HEK293 (cell line): ENCODE results near the gene DENND6B.

ENCODE experiments used
- CTCF ChIA-PET: fragments of 350-600 bp; formaldehyde crosslinking; extraction: SDS; loops from one replicate; lab custom pipeline; 2021; ENCODE audit warnings: antibody characterized with exemption; lab: Yijun Ruan, JAX
- POLR2A ChIA-PET: fragments of 300-600 bp; formaldehyde crosslinking; extraction: SDS; loops from one replicate; lab custom pipeline; 2020; ENCODE audit warnings: antibody characterized with exemption, inconsistent platforms; lab: Yijun Ruan, JAX
- H3K27ac ChIP-seq: fragments of 200-500 bp; sonication (Bioruptor generic); 2 replicates; pipeline ENCODE4 v1.5.1; 2014; ENCODE audit warnings: low read depth, low read length, control low read depth, inconsistent platforms; ENCODE audit errors: extremely low read depth
- H3K36me3 ChIP-seq, 2 experiments: fragments of 200-500 bp in 1 of 2; sonication (Bioruptor generic) in 1 of 2; 1 replicate in 1 of 2; 2 replicates in 1 of 2; pipeline ENCODE4 v1.5.1; 2014 to 2017; ENCODE audit warnings: inconsistent platforms in 2 of 2, low read length in 2 of 2; ENCODE audit not compliant: control insufficient read depth in 2 of 2, insufficient read depth in 1 of 2
- H3K4me1 ChIP-seq: fragments of 200-500 bp; sonication (Bioruptor generic); 2 replicates; pipeline ENCODE4 v1.5.1; 2014; ENCODE audit warnings: mild to moderate bottlenecking, low read length, inconsistent platforms; ENCODE audit not compliant: control insufficient read depth, insufficient read depth
- H3K4me3 ChIP-seq: 2 replicates; pipeline ENCODE4 v1.5.1; 2011; ENCODE audit warnings: low read depth, mild to moderate bottlenecking, control low read depth, low read length, moderate library complexity
- H3K9me3 ChIP-seq: fragments of 200-500 bp; sonication (Bioruptor generic); 2 replicates; pipeline ENCODE4 v1.5.1; 2014; ENCODE audit warnings: low read depth, low read length, inconsistent platforms; ENCODE audit not compliant: control insufficient read depth, insufficient read depth
- EGR2 ChIP-seq: fragments of 450-650 bp; formaldehyde crosslinking; IDR thresholded peaks from 2 replicates; pipeline ENCODE4 v1.5.1; 2016; ENCODE audit warnings: low read depth, missing biosample characterization, missing genetic modification characterization
- GLIS1 ChIP-seq: fragments of 450-650 bp; formaldehyde crosslinking; IDR thresholded peaks from 2 replicates; pipeline ENCODE4 v1.5.1; 2016; ENCODE audit warnings: missing biosample characterization, missing genetic modification characterization
- SALL2 ChIP-seq: fragments of 450-650 bp; formaldehyde crosslinking; IDR thresholded peaks from 2 replicates; pipeline ENCODE4 v1.5.0; 2017; ENCODE audit warnings: missing biosample characterization, mild to moderate bottlenecking, missing genetic modification characterization, borderline replicate concordance
- ZFHX2 ChIP-seq: fragments of 450-650 bp; formaldehyde crosslinking; conservative IDR thresholded peaks from 2 replicates; pipeline ENCODE4 v1.5.1; 2016; ENCODE audit warnings: missing biosample characterization, missing genetic modification characterization
- ZIC2 ChIP-seq: fragments of 450-650 bp; formaldehyde crosslinking; IDR thresholded peaks from 2 replicates; pipeline ENCODE4 v1.5.1; 2016; ENCODE audit warnings: missing biosample characterization, missing genetic modification characterization
- ZNF138 ChIP-seq: fragments of 450-650 bp; formaldehyde crosslinking; IDR thresholded peaks from 2 replicates; pipeline ENCODE4 v1.5.1; 2016; ENCODE audit warnings: missing biosample characterization, missing genetic modification characterization, borderline replicate concordance
- ZNF140 ChIP-seq: fragments of 450-650 bp; formaldehyde crosslinking; IDR thresholded peaks from 2 replicates; pipeline ENCODE4 v1.5.1; 2016; ENCODE audit warnings: missing biosample characterization, missing genetic modification characterization
- ZNF214 ChIP-seq: fragments of 450-650 bp; formaldehyde crosslinking; IDR thresholded peaks from 2 replicates; pipeline ENCODE4 v1.5.1; 2017; ENCODE audit warnings: missing biosample characterization, mild to moderate bottlenecking, missing genetic modification characterization, borderline replicate concordance
- ZNF274 ChIP-seq, 2 experiments: fragments of 200-500 bp in 1 of 2; fragments of 450-650 bp in 1 of 2; sonication (Bioruptor generic) in 1 of 2; formaldehyde crosslinking in 1 of 2; IDR thresholded peaks; 2 replicates each; pipeline versions ENCODE4 v1.5.1 to v1.6.1; 2014 to 2016; ENCODE audit warnings: borderline replicate concordance in 1 of 2, inconsistent platforms in 1 of 2, low read length in 1 of 2, missing biosample characterization in 1 of 2, missing genetic modification characterization in 1 of 2
- ZNF37A ChIP-seq: fragments of 450-650 bp; IDR thresholded peaks from 2 replicates; pipeline ENCODE4 v1.5.1; 2018; ENCODE audit warnings: missing biosample characterization, missing genetic modification characterization
- ZNF423 ChIP-seq: fragments of 450-650 bp; formaldehyde crosslinking; IDR thresholded peaks from 2 replicates; pipeline ENCODE4 v1.5.1; 2016; ENCODE audit warnings: missing biosample characterization, missing genetic modification characterization
- ZNF585B ChIP-seq: fragments of 450-650 bp; formaldehyde crosslinking; IDR thresholded peaks from 2 replicates; pipeline ENCODE4 v1.5.1; 2016; ENCODE audit warnings: missing biosample characterization, missing genetic modification characterization
- ZNF639 ChIP-seq: fragments of 450-650 bp; formaldehyde crosslinking; IDR thresholded peaks from 2 replicates; pipeline ENCODE4 v1.5.1; 2016; ENCODE audit warnings: missing biosample characterization, missing genetic modification characterization
- ZNF645 ChIP-seq: fragments of 450-650 bp; formaldehyde crosslinking; IDR thresholded peaks from 2 replicates; pipeline ENCODE4; 2016; ENCODE audit warnings: missing biosample characterization, missing genetic modification characterization
- ZNF664 ChIP-seq: fragments of 450-650 bp; formaldehyde crosslinking; IDR thresholded peaks from 2 replicates; pipeline ENCODE4 v1.5.1; 2016; ENCODE audit warnings: missing biosample characterization, missing genetic modification characterization
- ZNF843 ChIP-seq: fragments of 450-650 bp; formaldehyde crosslinking; IDR thresholded peaks from 2 replicates; pipeline ENCODE4 v1.5.1; 2016; ENCODE audit warnings: missing biosample characterization, missing genetic modification characterization
- ZSCAN30 ChIP-seq: fragments of 450-650 bp; IDR thresholded peaks from 2 replicates; pipeline ENCODE4 v1.5.1; 2018; ENCODE audit warnings: missing biosample characterization, mild to moderate bottlenecking, missing genetic modification characterization, moderate library complexity
- TF ChIP-seq, protein P1 (sequence below): fragments of 450-650 bp; IDR thresholded peaks from 2 replicates; pipeline ENCODE4 v1.5.1; 2018; ENCODE audit warnings: missing biosample characterization, mild to moderate bottlenecking, missing genetic modification characterization
- TF ChIP-seq, protein P2 (sequence below): fragments of 450-650 bp; formaldehyde crosslinking; IDR thresholded peaks from 2 replicates; pipeline ENCODE4 v1.5.1; 2016; ENCODE audit warnings: missing biosample characterization, missing genetic modification characterization
- TF ChIP-seq, protein P3 (sequence below): fragments of 450-650 bp; formaldehyde crosslinking; IDR thresholded peaks from 2 replicates; pipeline ENCODE4 v1.5.1; 2016; ENCODE audit warnings: missing biosample characterization, missing genetic modification characterization

DENND6B gene

DNA sequence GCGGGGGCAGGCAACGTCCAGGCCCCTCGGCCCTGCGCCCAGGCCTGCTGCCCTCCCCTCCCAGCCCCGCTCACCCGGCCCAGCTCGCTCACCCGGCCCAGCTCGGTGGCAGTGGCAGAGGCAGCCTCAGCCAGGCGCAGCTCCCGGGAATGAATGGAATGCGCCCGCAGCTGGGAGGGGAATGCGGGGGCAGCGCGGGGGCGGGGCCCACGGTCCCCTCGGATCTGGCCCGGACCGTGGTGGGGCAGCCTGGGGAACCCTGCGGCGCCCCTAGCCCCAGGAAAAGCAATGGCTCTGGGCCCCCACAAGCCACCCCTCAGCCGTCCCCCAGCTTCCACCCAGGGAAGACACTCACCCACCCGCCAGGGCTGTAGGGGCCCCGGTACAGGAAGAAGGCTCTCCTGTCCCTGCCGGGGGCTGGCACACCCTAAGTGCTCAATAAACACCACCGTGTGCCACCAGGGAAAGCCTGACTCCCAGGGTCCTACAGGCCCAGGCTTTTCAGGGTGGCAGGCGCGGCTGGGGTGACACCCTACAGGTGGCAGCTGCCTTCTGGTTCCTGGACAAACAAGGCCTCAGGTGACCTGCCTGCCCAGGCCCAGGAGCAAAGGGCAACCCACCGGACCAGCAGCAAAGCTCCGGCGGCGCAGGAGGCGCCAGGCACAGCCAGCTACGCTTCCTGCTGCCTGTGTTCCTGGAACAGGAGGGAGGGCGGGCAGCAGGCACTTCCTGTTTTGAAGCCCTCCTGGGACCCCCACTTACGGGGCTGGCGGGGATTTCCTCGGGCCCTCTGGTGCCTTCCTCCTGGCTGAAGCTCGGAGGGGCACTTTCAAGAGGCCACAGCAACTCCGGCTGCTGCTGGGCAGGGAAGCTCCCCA lies 33.1 kb downstream of the DENND6B start:
- H3K4me1 ChIP-seq = no peaks in the 10 kb centered on the region
- POLR2A ChIA-PET = interaction anchor here (0.9 to 3.3 kb wide), 5 partner anchors 9 to 214 kb away, joined by 3 to 37 read pairs (median 6); partner anchors contain the start of genes LMF2, NCAPH2 and PLXNB2
- TF ChIP-seq ZNF214 = no peak
- TF ChIP-seq ZNF37A (tag by site-specific recombination) = no peak
- TF ChIP-seq ZFHX2 (tag by site-specific recombination) = peak; percentile 84
- TF ChIP-seq EGR2 (tag by site-specific recombination) = peak; percentile 65
- no peak for TF ChIP-seq ZSCAN30 (tag by site-specific recombination)
- no peak for TF ChIP-seq ZNF645 (tag by site-specific recombination)
- TF ChIP-seq SALL2 (tag by site-specific recombination) = no peak
- TF ChIP-seq, protein P1, sequence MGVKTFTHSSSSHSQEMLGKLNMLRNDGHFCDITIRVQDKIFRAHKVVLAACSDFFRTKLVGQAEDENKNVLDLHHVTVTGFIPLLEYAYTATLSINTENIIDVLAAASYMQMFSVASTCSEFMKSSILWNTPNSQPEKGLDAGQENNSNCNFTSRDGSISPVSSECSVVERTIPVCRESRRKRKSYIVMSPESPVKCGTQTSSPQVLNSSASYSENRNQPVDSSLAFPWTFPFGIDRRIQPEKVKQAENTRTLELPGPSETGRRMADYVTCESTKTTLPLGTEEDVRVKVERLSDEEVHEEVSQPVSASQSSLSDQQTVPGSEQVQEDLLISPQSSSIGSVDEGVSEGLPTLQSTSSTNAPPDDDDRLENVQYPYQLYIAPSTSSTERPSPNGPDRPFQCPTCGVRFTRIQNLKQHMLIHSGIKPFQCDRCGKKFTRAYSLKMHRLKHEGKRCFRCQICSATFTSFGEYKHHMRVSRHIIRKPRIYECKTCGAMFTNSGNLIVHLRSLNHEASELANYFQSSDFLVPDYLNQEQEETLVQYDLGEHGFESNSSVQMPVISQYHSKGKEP (tag by site-specific recombination) = no peak
- peak; percentile 11; the same call in 1 of the 2 replicates for TF ChIP-seq GLIS1
- TF ChIP-seq ZNF639 (tag by site-specific recombination) = no peak
- TF ChIP-seq ZNF423 (tag by site-specific recombination) = no peak
- 0 out of 2 replicates have a peak, but pooled peaks have one; percentile 27 for TF ChIP-seq ZNF664
- TF ChIP-seq ZIC2 (tag by site-specific recombination) = peak; percentile 69
- no peak overlapping the region for H3K27ac ChIP-seq
- H3K4me3 ChIP-seq = no peak overlapping the region
- CTCF ChIA-PET = interaction anchor here (0.6 to 2.6 kb wide), 8 partner anchors 9 to 402 kb away, joined by 3 to 14 read pairs (median 4); partner anchors contain the start of gene DENND6B
- no peaks in the 10 kb centered on the region for H3K9me3 ChIP-seq
- H3K36me3 ChIP-seq = peaks cover 0 to 57% of the 10 kb centered on the region in 2 experiments; a peak in 2 of 3 replicates

DNA sequence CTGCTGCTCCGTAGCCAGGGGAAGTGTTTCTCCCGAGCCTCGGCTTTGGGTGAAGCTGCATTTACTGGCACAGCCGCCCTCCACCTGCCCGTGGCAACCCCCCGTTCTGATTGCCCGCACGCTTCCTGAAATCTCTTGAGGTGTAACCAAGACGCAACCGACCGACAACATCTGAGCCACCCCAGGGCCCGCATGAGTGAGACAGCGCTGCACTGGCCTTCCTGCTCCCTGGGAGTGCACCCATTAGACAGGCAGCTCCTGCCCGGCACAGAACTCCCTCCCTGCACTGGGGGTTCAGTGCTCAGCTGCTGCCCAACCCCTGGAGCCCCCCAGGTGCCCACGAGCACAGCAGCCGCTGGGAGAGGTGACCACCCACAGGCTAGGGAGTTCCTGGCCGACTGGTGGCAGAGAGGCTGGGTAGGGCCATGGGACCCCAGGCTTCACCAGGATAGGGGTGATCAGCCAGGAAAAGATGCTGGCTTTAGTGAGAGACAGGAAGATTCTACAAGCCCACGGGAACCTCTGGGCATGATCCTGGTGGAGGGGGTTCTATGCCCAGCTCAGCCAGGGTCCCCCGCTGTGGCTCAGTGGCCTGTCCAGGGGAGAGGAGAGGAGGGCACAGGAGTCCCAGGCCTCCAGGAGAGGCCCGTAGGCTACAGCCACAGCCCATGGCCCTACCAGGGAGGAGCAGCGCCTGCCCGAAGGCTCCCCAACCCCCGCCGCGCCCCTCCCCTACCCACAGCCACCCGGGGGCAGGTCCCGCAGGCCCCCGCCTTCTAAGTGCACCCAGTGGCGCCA lies 34.0 kb downstream of the DENND6B start:
- H3K9me3 ChIP-seq = no peaks in the 10 kb centered on the region
- ChIA-PET POLR2A (interaction anchor here (0.6 to 3.3 kb wide), 6 partner anchors 9 to 330 kb away, joined by 3 to 37 read pairs (median 6); partner anchors contain the start of genes LMF2, NCAPH2 and PLXNB2), CTCF (interaction anchor here (0.6 to 2.6 kb wide), 5 partner anchors 17 to 50 kb away, joined by 3 to 14 read pairs (median 3); no protein-coding TSS in a partner anchor)
- H3K4me1 ChIP-seq = no peaks in the 10 kb centered on the region
- H3K4me3 ChIP-seq = no peak overlapping the region
- no peak overlapping the region for H3K27ac ChIP-seq
- TF ChIP-seq ZNF585B (no peak), ZNF138 (tag by site-specific recombination) (no peak), ZNF140 (tag by site-specific recombination) (no peak), ZNF274 (IDR thresholded peaks at IDR 0.05; ENCODE audit: low read length) (no peak), ZNF274 (tag by site-specific recombination; IDR thresholded peaks at IDR 0.05; ENCODE audit: borderline replicate concordance) (no peak), ZNF843 (tag by site-specific recombination) (no peak)
- TF ChIP-seq, protein P2, sequence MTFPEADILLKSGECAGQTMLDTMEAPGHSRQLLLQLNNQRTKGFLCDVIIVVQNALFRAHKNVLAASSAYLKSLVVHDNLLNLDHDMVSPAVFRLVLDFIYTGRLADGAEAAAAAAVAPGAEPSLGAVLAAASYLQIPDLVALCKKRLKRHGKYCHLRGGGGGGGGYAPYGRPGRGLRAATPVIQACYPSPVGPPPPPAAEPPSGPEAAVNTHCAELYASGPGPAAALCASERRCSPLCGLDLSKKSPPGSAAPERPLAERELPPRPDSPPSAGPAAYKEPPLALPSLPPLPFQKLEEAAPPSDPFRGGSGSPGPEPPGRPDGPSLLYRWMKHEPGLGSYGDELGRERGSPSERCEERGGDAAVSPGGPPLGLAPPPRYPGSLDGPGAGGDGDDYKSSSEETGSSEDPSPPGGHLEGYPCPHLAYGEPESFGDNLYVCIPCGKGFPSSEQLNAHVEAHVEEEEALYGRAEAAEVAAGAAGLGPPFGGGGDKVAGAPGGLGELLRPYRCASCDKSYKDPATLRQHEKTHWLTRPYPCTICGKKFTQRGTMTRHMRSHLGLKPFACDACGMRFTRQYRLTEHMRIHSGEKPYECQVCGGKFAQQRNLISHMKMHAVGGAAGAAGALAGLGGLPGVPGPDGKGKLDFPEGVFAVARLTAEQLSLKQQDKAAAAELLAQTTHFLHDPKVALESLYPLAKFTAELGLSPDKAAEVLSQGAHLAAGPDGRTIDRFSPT = peak; percentile 10; the same call in 1 of the 2 replicates
- TF ChIP-seq, protein P3, sequence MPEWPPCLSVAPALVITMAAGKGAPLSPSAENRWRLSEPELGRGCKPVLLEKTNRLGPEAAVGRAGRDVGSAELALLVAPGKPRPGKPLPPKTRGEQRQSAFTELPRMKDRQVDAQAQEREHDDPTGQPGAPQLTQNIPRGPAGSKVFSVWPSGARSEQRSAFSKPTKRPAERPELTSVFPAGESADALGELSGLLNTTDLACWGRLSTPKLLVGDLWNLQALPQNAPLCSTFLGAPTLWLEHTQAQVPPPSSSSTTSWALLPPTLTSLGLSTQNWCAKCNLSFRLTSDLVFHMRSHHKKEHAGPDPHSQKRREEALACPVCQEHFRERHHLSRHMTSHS (tag by site-specific recombination) = no peak
- H3K36me3 ChIP-seq = peaks cover 0 to 65% of the 10 kb centered on the region in 2 experiments; a peak in 2 of 3 replicates
